PC-3 (cell line): ENCODE results near the gene SPRED3. TPM values are rescaled to one million over a fixed set of nuclear protein-coding genes. Genes with fewer than 3 reads are reported as not detected.
A peak's percentile ranks its signal among the peaks of the same experiment; 100 is the strongest.
"Not testable (repeated sequence)": the region's sequence is repeated elsewhere in the genome, so short reads cannot be mapped to it uniquely, and the experiment has no call there.

Source experiments
- ATAC-seq: fragments of 200-7000 bp; cut with Tn5 transposase; 2 replicates; pipeline ENCODE4 v1.9.1; 2020; ENCODE audit warnings: mild to moderate bottlenecking, moderate library complexity
- Bru-seq: library from RNA; stranded (reverse); fragments of 400-500 nt; gene quantifications from one replicate; lab custom pipeline; 2021; lab: Mats Ljungman, UMichigan
- BruChase-seq, 2 experiments: library from RNA; stranded (reverse); fragments of 400-500 nt; gene quantifications; one replicate each; lab custom pipeline; 2021; lab: Mats Ljungman, UMichigan
- BruUV-seq: library from RNA; stranded (reverse); fragments of 400-500 nt; replicated peaks from 2 replicates; lab custom pipeline; 2021; lab: Mats Ljungman, UMichigan
- CTCF ChIA-PET: fragments of 300-600 bp; sonication (Branson Sonifier 250); formaldehyde crosslinking; loops from one replicate; lab custom pipeline; 2022; ENCODE audit warnings: antibody characterized with exemption; lab: Charles Lee
- POLR2A ChIA-PET: fragments of 300-600 bp; sonication (Branson Sonifier 250); formaldehyde crosslinking; loops from one replicate; lab custom pipeline; 2022; ENCODE audit warnings: antibody characterized with exemption; ENCODE audit not compliant: unreplicated experiment; lab: Charles Lee
- DNase-seq: peaks from one replicate; pipeline ENCODE4 v3.0.0-alpha.2; 2015
- H2AFZ ChIP-seq: fragments of 300-600 bp; sonication (generic); 2 replicates; pipeline ENCODE4 v1.6.0; 2016; ENCODE audit warnings: antibody characterized with exemption, low read length
- H3F3A ChIP-seq: fragments of 300-600 bp; sonication (generic); one replicate; pipeline ENCODE4 v1.6.0; 2017; ENCODE audit warnings: antibody characterized with exemption, low read length, control low read depth, mild to moderate bottlenecking; ENCODE audit not compliant: unreplicated experiment
- H3K27ac ChIP-seq: fragments of 300-600 bp; sonication (generic); 2 replicates; pipeline ENCODE4 v1.5.1; 2016; ENCODE audit warnings: mild to moderate bottlenecking, low read length
- H3K27me3 ChIP-seq: fragments of 300-600 bp; sonication (generic); 2 replicates; pipeline ENCODE4 v1.6.1; 2016; ENCODE audit warnings: low read length, mixed read lengths
- H3K36me3 ChIP-seq: fragments of 300-600 bp; sonication (generic); 2 replicates; pipeline ENCODE4 v1.6.1; 2016; ENCODE audit warnings: low read depth, mixed run types, low read length, mixed read lengths
- H3K4me1 ChIP-seq: fragments of 300-600 bp; sonication (generic); 2 replicates; pipeline ENCODE4 v1.5.1; 2016; ENCODE audit warnings: low read length; ENCODE audit not compliant: insufficient read depth
- H3K4me2 ChIP-seq: fragments of 300-600 bp; sonication (generic); 2 replicates; pipeline ENCODE4 v1.6.0; 2016; ENCODE audit warnings: low read length
- H3K4me3 ChIP-seq: fragments of 300-600 bp; sonication (generic); 2 replicates; pipeline ENCODE4 v1.5.1; 2016; ENCODE audit warnings: mild to moderate bottlenecking, low read length, mixed read lengths
- H3K79me2 ChIP-seq: fragments of 300-600 bp; sonication (generic); 2 replicates; pipeline ENCODE4 v1.6.1; 2017; ENCODE audit warnings: low read length, mixed read lengths
- H3K9ac ChIP-seq: fragments of 300-600 bp; sonication (generic); 2 replicates; pipeline ENCODE4 v1.6.0; 2016; ENCODE audit warnings: mild to moderate bottlenecking, low read length
- H3K9me2 ChIP-seq: fragments of 300-600 bp; sonication (generic); replicated peaks from 2 replicates; pipeline ENCODE4 v1.6.1; 2016; ENCODE audit warnings: mixed run types, low read length, mixed read lengths
- H3K9me3 ChIP-seq: fragments of 300-600 bp; sonication (generic); 2 replicates; pipeline ENCODE4 v1.6.1; 2016; ENCODE audit warnings: low read length, mixed read lengths
- H4K20me1 ChIP-seq: fragments of 300-600 bp; sonication (generic); 2 replicates; pipeline ENCODE4 v1.6.1; 2016; ENCODE audit warnings: low read length, mixed read lengths
- CTCF ChIP-seq: fragments of 300-600 bp; sonication (generic); conservative IDR thresholded peaks from 2 replicates; pipeline ENCODE4 v1.5.1; 2017; ENCODE audit warnings: antibody characterized with exemption, low read depth, mild to moderate bottlenecking, low read length
- EZH2 ChIP-seq: fragments of 300-600 bp; sonication (generic); IDR thresholded peaks from one replicate; pipeline ENCODE4 v1.6.1; 2017; ENCODE audit warnings: antibody characterized with exemption, mild to moderate bottlenecking, low read length; ENCODE audit not compliant: unreplicated experiment
- EZH2phosphoT487 ChIP-seq: fragments of 300-600 bp; sonication (generic); IDR thresholded peaks from 2 replicates; pipeline ENCODE4 v1.6.1; 2018; ENCODE audit warnings: mild to moderate bottlenecking, antibody characterized with exemption, low read length, borderline replicate concordance
- intact Hi-C: fragments of 100-400 bp; cut with micrococcal nuclease; formaldehyde crosslinking; loops from 2 replicates; pipeline ENCODE4 v1.9.0; 2023
- long read RNA-seq: library from polyadenylated mRNA; unstranded; transcript quantifications from one replicate; pipeline ENCODE4 v2.0.0, GENCODE V29; 2021; ENCODE audit not compliant: unreplicated experiment
- total RNA-seq: library from RNA; depleted of rRNA; stranded (reverse); fragments of >200 nt; gene quantifications from 2 replicates; pipeline ENCODE4 v1.2.3, GENCODE V29; 2014; rRNA removed

SPRED3 gene
- total RNA-seq (3.1 and 4.1 TPM in 2 replicates), Bru-seq, nascent RNA (percentile 70 among the genes with signal in this experiment), BruChase-seq, experiment 1, labeled RNA remaining after a 6-hour chase (percentile 83 among the genes with signal in this experiment), BruChase-seq, experiment 2, labeled RNA remaining after a 2-hour chase (percentile 74 among the genes with signal in this experiment)
- long read RNA-seq, full-length matches to known transcripts: 1 of 11 reads
- long read RNA-seq, partial matches to known transcripts: 9 of 11 reads
- long read RNA-seq, other reads (novel, unspliced or antisense): 1 of 11 reads

- Histone ChIP-seq H3K4me2 (peak within 1 kb of the TSS; percentile 97), H3K9ac (peak within 1 kb of the TSS; percentile 70), H4K20me1 (no peaks in the 10 kb centered on the region), H3K4me3 (peak within 1 kb of the TSS; percentile 85), H3K4me1 (peaks cover 7% of the 10 kb centered on the region; the same call in 1 of the 2 replicates), H3K36me3 (peaks cover under 1% of the 10 kb centered on the region; the same call in 1 of the 2 replicates), H2AFZ (peak within 1 kb of the TSS; percentile 74), H3K9me3 (no peaks in the 10 kb centered on the region), H3K27me3 (no peaks in the 10 kb centered on the region), H3K9me2 (no peaks in the 10 kb centered on the region), H3K79me2 (no peaks in the 10 kb centered on the region), H3K27ac (peak within 1 kb of the TSS; percentile 56), H3F3A (no peaks in the 10 kb centered on the region)
- TF ChIP-seq CTCF (no peak), EZH2phosphoT487 (no peak), EZH2 (no peak)
- BruUV-seq: TSS peak; percentile 72
- peak; percentile 28 for ATAC-seq
- ChIA-PET POLR2A (interaction anchor here (0.6 to 1.5 kb wide), 5 partner anchors 14 to 435 kb away, joined by 3 to 17 read pairs (median 6); partner anchors contain the start of genes FAM98C and PSMD8), CTCF (interaction anchor here (0.7 to 1.5 kb wide), 3 partner anchors 14 to 53 kb away, joined by 7 to 26 read pairs (median 7); partner anchors contain the start of genes CATSPERG, FAM98C and PSMD8)
- intact Hi-C loops: loop anchor here (1.0 to 5.0 kb wide), 2 partner anchors 13 to 51 kb away; partner anchors contain the start of gene CATSPERG
- peak; percentile 35 for DNase-seq
Observed at GRCh38 chr19:38388349-38389100, at the start of gene SPRED3. TSS of gene SPRED3 (plus strand) at chr19:38388697. CDS start at chr19:38390303, 1,606 bp downstream.

- POLR2A ChIA-PET, BruUV-seq, H3K4me1 ChIP-seq, ATAC-seq, H3K9me3 ChIP-seq, H3K4me2 ChIP-seq, H3K27me3 ChIP-seq, H3K4me3 ChIP-seq, H2AFZ ChIP-seq, H4K20me1 ChIP-seq, DNase-seq, H3K36me3 ChIP-seq, H3K27ac ChIP-seq, H3F3A ChIP-seq, CTCF ChIA-PET, H3K9ac ChIP-seq, H3K9me2 ChIP-seq, H3K79me2 ChIP-seq: not testable (repeated sequence)
- intact Hi-C loops: loop anchor here (5.0 kb wide), 1 partner anchor 48 kb away; the partner anchor contains the start of genes GGN and SPRED3
Observed at GRCh38 chr19:38339011-38339410, 49.5 kb upstream of the SPRED3 start.

GRCh38 chr19:38340927-38341326 is 47.6 kb upstream of the SPRED3 start:
- Histone ChIP-seq H3K27me3 (no peaks in the 10 kb centered on the region), H3K9ac (no peak overlapping the region), H4K20me1 (no peaks in the 10 kb centered on the region), H3K79me2 (no peaks in the 10 kb centered on the region), H2AFZ (no peak overlapping the region), H3K9me2 (no peaks in the 10 kb centered on the region), H3K4me3 (no peak overlapping the region), H3F3A (no peaks in the 10 kb centered on the region), H3K4me1 (peaks cover 4% of the 10 kb centered on the region; the same call in 1 of the 2 replicates), H3K4me2 (no peak overlapping the region), H3K9me3 (no peaks in the 10 kb centered on the region), H3K36me3 (no peaks in the 10 kb centered on the region), H3K27ac (no peak overlapping the region)
- ChIA-PET POLR2A (no interaction called here), CTCF (no interaction called here)
- ATAC-seq: no peak
- DNase-seq: no peak
- no peak for TF ChIP-seq CTCF
- TF ChIP-seq EZH2: no peak
- no peak for TF ChIP-seq EZH2phosphoT487
- BruUV-seq: no TSS peak
- intact Hi-C loops: no loop called here
